Suppressor macrophage treated with lipopolysaccharide for 4 hours (primary cell): Measurements from ENCODE around the gene CLEC16A.

Experiments used
- DNase-seq: peaks from one replicate; pipeline ENCODE4 v3.0.0-alpha.2; 2020

Gene CLEC16A

DNA sequence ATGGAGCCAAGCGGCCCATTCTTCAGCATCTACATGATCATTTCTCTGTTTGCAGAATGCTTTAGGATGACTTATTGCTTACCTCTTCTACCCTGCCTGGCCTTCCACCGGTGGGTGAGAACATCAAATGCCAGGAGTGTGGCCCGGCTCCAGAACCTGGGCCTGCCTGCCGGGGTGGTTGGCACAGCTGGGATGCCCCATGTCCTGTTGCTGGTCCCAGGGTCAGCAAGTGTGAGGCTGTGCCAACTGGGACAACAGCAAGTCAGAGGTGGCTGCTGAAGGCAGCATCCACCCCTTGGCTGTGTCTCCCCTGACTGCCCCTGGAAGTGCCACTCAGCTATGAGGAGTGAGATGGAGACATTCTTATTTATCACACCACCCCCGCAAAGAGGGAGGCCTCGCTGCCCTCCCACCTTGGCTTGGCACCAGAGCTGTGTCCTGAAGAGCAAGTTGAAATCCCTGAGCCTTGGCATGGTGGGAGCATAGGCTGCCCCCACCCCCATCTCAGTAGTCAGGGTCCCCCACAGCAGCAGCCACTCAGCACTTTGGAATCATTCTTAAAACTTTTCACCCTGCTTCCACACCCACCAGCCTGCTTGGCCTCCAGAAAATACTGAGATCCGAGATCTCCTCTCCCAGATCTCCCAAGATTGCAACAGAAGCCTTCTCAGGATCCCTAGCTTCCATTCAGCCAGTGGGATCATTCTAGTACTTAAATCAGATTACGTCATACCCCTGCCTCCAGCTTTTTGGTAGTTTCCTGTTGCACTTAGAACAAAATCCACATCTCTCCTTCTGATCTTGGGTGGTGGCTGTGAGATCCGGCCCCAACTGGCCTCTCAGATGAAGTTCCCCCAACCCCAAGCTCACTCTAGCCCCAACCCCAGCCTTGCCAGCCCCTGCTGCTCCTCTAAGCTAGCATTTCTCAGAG, 184.1 kb downstream of the CLEC16A start:
- DNase-seq = peak; percentile 37

DNA sequence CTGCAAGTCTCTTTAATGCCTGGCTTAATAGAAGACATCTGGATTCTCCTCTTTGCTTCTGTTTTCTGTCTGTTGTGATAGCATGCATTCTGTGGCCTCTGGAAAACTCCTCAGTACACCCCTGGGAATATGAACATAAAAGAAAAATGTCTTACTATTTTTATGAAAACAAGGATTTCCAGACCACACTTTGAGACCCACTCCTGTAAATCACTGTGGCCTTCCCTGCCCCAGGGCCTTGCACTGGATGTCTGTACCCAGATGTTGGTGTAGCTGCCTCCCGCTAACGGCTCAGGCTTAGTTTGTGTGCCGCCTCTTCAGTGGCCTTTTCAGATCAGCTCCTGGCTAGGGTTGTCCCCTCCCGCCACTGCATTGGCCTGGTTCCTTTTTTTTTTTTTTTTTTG, 185.0 kb downstream of the CLEC16A start:
- peak; percentile 24 for DNase-seq

DNA sequence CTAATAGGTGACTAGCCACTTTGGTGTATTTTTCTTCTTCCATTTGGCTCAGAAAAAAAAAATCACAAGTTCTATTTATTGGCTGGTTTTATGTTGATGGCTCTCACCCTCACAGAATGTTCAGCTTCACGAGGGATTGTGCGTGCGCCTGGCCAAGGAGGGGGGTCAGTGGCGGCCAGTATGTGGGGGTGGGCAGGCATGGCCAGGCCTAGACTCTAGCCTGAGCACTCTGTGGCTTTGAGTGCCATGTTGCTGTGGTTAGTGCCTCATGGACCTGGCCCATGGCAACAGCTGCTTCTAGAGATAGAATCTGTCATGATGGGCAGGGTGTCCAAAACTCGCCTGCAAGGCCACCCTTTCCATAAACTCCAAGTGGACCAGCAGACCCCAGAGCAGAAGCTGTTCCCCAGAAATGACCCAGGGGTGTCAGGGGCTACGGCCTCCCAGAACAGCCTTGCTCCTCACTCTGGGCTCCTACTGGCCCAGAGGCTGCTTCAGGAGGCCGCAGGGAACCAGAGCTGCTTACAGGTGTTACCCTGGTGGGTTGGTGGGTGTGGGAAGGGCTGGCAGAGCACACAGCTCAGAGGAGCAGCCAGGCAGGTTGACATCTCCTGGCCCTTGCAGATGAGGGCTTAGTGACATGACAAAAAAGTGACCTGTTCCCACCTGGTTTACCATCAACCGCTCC, 186.8 kb downstream of the CLEC16A start:
- no peak for DNase-seq

- DNase-seq = no peak
Measured at GRCh38 chr16:11131706-11132105, 187.3 kb downstream of the CLEC16A start.

DNA sequence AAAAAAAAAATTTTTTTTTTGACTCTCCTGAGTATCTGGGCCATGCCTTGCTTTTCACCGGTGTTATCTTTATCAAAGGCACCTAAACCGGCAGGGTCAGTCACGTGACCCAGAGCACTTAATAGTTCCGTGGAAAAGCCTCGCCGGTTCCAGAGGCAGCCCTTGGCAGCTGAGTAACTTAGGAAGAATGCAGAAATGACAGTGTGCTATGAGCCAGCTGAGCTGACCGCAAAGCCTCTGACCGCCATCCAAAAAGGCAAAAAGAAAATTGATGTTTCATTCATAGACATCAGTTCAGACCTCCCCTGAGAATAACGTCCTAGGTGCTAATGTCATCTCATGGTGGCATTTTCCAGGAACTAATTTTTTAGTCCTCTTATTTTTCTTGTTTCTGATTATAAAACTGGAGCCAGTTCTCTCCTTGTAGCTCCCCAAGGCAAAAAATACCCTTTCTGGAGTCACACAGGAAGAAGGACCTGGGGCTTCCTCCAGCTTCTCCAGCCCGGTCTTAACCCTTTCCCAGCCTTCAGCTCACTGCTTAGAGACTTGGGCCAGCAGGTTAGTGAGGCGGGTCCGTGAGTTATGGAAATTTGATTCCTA, 189.1 kb downstream of the CLEC16A start:
- peak; percentile 37 for DNase-seq

GRCh38 chr16:11134722-11135463, 190.5 kb downstream of the CLEC16A start:
- no peak for DNase-seq

GRCh38 chr16:11135464-11135973, 191.2 kb downstream of the CLEC16A start:
- DNase-seq = peak; percentile 70

GRCh38 chr16:11136600-11136999, 192.2 kb downstream of the CLEC16A start:
- no peak for DNase-seq

DNA sequence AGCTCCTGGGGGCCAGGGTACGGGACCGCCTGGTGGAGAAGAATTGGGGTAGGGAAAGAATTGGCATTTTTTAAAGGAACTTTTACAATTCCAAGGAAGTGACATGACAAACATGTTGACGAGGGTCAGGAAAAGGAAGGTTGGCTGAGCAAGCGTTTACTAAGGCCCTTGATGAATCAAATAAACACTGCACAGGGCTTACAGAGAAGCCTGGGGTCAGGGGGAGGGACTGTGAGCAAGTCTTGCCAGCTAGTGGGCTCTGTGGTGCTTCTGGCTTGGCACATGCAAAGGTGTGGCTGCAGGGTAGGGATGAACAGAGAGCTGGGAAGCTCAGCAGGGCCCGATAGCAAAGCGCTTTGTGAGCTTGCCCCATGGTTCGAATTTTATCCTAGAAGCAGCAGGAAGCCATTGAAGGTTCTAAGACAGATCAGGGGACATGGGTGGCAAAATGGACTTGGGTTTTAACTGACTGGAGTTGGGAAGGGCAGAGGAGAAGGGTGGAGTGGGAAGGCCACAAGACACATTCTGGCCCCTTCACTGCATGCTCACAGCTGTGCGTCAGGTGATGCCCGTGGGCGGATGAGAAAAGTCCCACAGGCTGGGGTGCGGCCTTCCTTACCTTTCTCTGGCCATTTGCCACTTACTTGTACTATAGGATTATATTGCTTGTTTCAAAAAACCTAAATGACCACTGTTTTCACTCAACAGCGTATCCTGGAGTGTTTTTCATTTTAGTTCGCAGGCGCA, 193.8 kb downstream of the CLEC16A start:
- no peak for DNase-seq

DNA sequence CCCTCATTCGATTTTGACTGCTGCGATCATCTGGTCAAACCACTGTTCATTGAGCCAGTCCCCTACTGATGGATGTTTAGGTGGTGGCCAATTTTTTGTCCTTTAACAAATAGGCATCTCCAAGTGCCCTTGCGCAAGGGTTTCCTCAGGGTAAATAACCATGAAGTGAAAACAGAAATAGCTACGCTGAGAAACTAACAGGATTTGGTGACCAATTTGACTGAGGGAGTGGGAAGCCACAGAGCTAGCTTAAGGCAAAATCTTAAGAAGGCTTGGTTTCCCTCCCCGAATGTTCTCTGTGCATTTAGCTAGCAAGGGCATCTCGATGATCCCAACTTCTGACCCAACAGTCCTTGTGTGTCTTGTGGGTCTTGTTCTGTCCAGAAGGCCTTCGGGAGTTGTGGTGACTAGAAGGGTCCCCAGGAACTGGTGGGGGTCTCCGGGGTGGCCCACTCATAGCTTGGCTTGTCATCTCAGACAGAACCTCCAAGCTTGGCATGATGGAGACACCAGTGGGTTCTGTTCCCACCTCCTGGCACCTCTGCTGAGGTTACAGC, 194.5 kb downstream of the CLEC16A start:
- DNase-seq = peak; percentile 28

- DNase-seq = no peak
Measured at GRCh38 chr16:11139326-11140097, 195.1 kb downstream of the CLEC16A start.

GRCh38 chr16:11140098-11140375, 195.7 kb downstream of the CLEC16A start:
- DNase-seq = no peak

GRCh38 chr16:11140466-11140865, 196.1 kb downstream of the CLEC16A start:
- DNase-seq = no peak

- DNase-seq = no peak
Measured at GRCh38 chr16:11140867-11141266, 196.5 kb downstream of the CLEC16A start.

- no peak for DNase-seq
Measured at GRCh38 chr16:11141409-11142260, 197.3 kb downstream of the CLEC16A start.

DNA sequence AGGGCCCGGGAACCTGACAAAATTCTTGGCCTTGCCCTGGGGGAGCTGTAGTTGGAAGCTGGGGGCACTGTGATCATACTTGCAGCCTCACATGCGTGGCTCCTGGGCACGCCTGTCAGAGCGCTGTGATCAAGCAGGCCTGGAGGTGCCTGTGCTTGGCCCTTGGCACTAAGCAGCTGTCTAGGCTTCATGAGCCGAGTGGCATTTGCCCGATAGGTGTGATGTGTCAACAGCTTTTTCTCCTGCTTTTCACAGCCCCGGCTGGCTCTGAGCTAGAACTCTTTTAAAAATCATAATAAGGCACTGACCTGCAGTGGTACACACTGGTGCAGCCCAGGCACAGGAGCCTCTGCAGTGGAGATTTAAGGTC, 197.9 kb downstream of the CLEC16A start:
- no peak for DNase-seq

- DNase-seq = no peak
Measured at GRCh38 chr16:11142951-11143350, 198.6 kb downstream of the CLEC16A start.

GRCh38 chr16:11143372-11144035, 199.1 kb downstream of the CLEC16A start:
- no peak for DNase-seq

- no peak for DNase-seq
Measured at GRCh38 chr16:11144122-11144521, 199.8 kb downstream of the CLEC16A start.
